Adrenal gland (tissue), 12 donors: Measurements from ENCODE around the gene ZBTB7B. TPM values are rescaled to one million over a fixed set of nuclear protein-coding genes. Genes with fewer than 3 reads are reported as not detected.

ENCODE experiments used
- DNase-seq, 7 donors: peaks; one replicate each; pipeline ENCODE4 v3.0.0-alpha.2; 2019 to 2020
- H3K27ac ChIP-seq, 5 donors: fragments of 200-600 bp; sonication (generic) in 4 of 5; 1 replicate in 3 of 5; 2 replicates in 2 of 5; pipeline versions ENCODE4 v1.5.1 to v1.8.0; 2016 to 2020; ENCODE audit warnings: mild to moderate bottlenecking in 1 of 5
- H3K27me3 ChIP-seq: fragments of 200-600 bp; 2 replicates; pipeline ENCODE4 v1.8.0; 2021
- H3K36me3 ChIP-seq, 2 donors: fragments of 200-600 bp; replicated peaks in 1 of 2; 1 replicate in 1 of 2; 2 replicates in 1 of 2; pipeline versions ENCODE4 v1.5.1 to v1.8.0; 2018 to 2022
- H3K4me1 ChIP-seq, 2 donors: fragments of 200-600 bp; replicated peaks in 1 of 2; 1 replicate in 1 of 2; 2 replicates in 1 of 2; pipeline versions ENCODE4 v1.5.1 to v1.8.0; 2018 to 2021
- H3K4me3 ChIP-seq, 4 donors: fragments of 200-600 bp; sonication (generic) in 3 of 4; one replicate each; pipeline ENCODE4 v1.5.1; 2016 to 2018
- H3K9me3 ChIP-seq, 3 donors: fragments of 200-600 bp; sonication (generic) in 1 of 3; replicated peaks in 1 of 3; 1 replicate in 2 of 3; 2 replicates in 1 of 3; pipeline versions ENCODE4 v1.5.1 to v1.8.0; 2016 to 2021
- CTCF ChIP-seq, 6 experiments: fragments of 450-650 bp in 4 of 6; fragments of 200-600 bp in 2 of 6; sonication (generic) in 1 of 6; IDR thresholded peaks; 1 replicate in 5 of 6; 2 replicates in 1 of 6; pipeline versions ENCODE4 v1.5.1 to v1.8.0; 2016 to 2021; ENCODE audit warnings: antibody characterized with exemption in 6 of 6, mild to moderate bottlenecking in 2 of 6, moderate library complexity in 1 of 6
- POLR2A ChIP-seq, 2 donors: fragments of 450-650 bp; IDR thresholded peaks; one replicate each; pipeline ENCODE4 v1.6.1; 2017; ENCODE audit warnings: antibody characterized with exemption in 2 of 2, mild to moderate bottlenecking in 2 of 2, moderate library complexity in 1 of 2
- WGBS, 4 donors: extraction: QIAGEN DNeasy Blood & Tissue Kit in 2 of 4; methylation state at CpG; one replicate each; pipeline versions ENCODE4 v1.1.5 to v1.1.7; 2013 to 2017; 5-methylcytosine and 5-hydroxymethylcytosine counted together
- intact Hi-C, 2 donors: fragments of 100-400 bp; cut with DNase I; formaldehyde crosslinking; loops; one replicate each; pipeline versions ENCODE4 v1.14.1 to v1.15.0; 2022 to 2023
- polyA plus RNA-seq, 3 donors: library from polyadenylated mRNA; stranded (reverse); fragments of 200-250 nt in 2 of 3; fragments of 350-450 nt in 1 of 3; fragmentation: Illumina TruSeq in 1 of 3; extraction: RNeasy Lipid Tissue Mini Kit (QIAGEN cat#74804) in 1 of 3; gene quantifications; one replicate each; pipeline ENCODE4 v1.2.3, GENCODE V29; 2013 to 2014
- total RNA-seq, 9 donors: library from RNA; depleted of rRNA in 4 of 9; stranded (reverse); fragments of >200 nt in 4 of 9; fragments of 120-200 nt in 1 of 9; fragmentation: NEBNext Ultra II Directional in 1 of 9; extraction: Animal tissue kit (Norgen Biotek cat#: 25700) in 1 of 9; gene quantifications; one replicate each; pipeline versions ENCODE4 v1.1.0 to v1.2.4, GENCODE V29; 2013 to 2023
- donor health status: healthy with polysubstance abuse.
- donor health status: Bipolar disorder and iron deficiency.
- donor health status: DM: yes; HTN: yes; CAD: no.
- donor health status: DM: no; HTN: no; CAD: no.
- donor health status: DM: no; HTN: no; CAD: no.
- donor health status: DM: yes; HTN: yes; CAD: no.

Gene ZBTB7B
- total and polyA plus RNA-seq, 12 donors = 22.4 to 126 (median 75.9) TPM

DNA sequence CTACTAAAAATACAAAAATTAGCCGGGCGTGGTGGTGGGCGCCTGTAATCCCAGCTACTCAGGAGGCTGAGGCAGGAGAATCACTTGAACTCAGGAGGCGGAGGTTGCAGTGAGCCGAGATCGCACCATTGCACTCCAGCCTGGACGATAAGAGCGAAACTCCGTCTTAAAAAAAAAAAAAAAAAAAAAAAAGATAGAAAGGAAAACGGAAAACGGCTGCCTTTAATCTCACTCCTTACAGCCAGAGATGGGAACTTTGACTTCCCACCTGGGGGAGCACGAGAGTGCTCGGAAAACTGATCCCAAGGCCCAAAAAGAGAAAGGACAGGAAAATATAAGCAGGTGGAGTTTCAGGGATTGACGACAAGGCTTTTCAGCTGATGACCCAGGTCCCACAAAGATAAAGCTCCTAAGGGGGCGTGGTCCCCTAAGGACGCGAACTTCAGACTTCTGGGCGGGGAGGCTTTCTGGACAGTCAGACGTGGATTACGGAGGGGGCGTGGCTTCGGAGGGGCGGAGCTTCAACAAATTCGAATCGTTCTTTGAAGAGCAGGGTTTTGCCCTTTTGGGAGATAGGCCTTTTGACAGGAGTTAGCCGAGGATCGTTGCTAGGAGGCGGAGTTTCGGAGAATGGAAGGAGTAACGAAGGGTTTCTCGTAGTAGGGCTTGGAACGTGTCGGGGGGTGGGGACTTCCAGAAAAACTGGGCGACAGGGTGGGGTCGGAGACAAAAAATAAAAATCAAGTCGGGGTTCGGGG lies 29.1 kb upstream of the ZBTB7B start:
- Histone ChIP-seq H3K27me3 (no peaks in the 10 kb centered on the region), H3K4me1 (peaks cover 39 to 57% of the 10 kb centered on the region in 2 donors), H3K4me3 (peak overlapping the region in 3 of 4 donors; percentile 38 to 75 (median 48)), H3K27ac (peak overlapping the region; percentile 93 to 100 (median 99)), H3K36me3 (no peaks in the 10 kb centered on the region), H3K9me3 (no peaks in the 10 kb centered on the region)
- intact Hi-C loops = no loop called here
- 3 to 6% (median 3%) methylated on average over 33 to 37 of the region's 37 CpGs for WGBS, 4 donors
- peak; percentile 98 to 100 (median 99) for DNase-seq
- peak in 1 of 6 experiments; percentile 13 for TF ChIP-seq CTCF (IDR thresholded peaks at IDR 0.05)
- TF ChIP-seq POLR2A (IDR thresholded peaks at IDR 0.05) = peak; percentile 55 to 90

DNA sequence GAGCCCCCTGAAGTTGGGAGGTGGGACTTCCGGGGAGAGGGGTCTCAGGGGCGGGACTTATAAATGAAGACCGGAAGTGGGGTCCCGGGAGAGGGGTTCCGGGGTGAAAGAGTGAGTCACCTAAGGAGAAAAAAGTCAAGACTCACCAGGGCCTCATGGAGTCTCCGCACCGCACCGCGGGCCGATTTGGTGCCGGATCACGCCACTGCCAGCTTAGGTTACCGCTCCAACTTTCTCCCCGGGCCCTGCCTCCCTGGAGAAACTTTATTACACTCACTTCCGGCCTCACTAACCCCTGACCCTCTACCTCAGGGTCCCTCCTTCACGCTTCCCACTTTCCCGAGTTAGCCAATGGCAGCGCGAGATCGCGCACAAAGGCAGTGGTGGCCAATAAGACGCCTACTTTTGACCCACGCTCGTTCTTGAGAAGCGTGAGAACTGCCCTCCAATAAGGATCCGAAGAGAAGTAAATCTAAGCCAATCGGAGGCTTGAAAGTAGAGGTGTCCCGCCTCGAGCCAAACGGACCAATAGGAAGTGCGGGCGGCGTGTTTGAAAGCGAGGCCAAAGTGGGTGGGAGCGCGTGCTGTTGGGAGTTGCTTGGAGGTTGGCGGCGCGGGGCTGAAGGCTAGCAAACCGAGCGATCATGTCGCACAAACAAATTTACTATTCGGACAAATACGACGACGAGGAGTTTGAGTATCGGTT lies 28.3 kb upstream of the ZBTB7B start, which contains the start of gene CKS1B:
CKS1B (plus strand) TSS at position 580 of the 706 bp plus-strand sequence; CDS start at position 645, 65 bp downstream.
- H3K27ac ChIP-seq = peak within 1 kb of the TSS; percentile 93 to 100 (median 99)
- no peaks in the 10 kb centered on the region for H3K9me3 ChIP-seq
- no peaks in the 10 kb centered on the region for H3K36me3 ChIP-seq
- 0 to 1% (median 0%) methylated on average over 46 to 47 of the region's 47 CpGs for WGBS, 4 donors
- H3K27me3 ChIP-seq = no peaks in the 10 kb centered on the region
- H3K4me1 ChIP-seq = peaks cover 39 to 50% of the 10 kb centered on the region in 2 donors
- intact Hi-C loops = no loop called here
- peak within 1 kb of the TSS; percentile 1 to 75 (median 52) for H3K4me3 ChIP-seq
- peak; percentile 96 to 100 (median 99) for DNase-seq
- TF ChIP-seq CTCF (IDR thresholded peaks at IDR 0.05) (no peak), POLR2A (IDR thresholded peaks at IDR 0.05) (peak; percentile 78 to 80)

DNA sequence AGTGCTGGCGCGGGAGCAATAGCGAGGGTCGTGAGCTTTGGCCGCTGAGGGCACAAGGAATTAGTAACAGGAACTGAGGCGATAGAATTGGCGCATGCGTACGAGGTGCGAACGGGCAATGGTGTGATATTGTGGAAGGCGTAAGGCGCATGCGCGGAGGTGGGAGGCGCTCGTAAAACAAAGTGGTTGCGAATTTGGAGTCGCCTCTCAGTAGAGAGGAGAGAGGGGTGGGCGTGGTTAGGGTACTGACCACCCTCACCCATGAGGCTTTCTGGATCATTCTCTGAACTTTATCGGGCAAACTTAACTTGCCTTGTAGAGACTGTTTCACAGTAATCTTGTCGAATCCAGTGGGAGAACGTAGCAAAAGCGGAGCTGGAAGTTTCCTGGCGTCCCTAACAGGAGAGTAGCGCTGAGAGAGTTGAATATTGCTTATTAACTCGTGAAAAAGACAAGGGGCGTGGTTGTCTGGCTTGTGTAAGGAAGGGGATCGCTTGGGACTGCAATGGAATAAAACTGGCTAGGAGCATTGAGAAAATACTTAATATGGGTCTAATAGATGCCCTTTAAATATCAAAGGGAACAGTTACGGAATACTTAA lies 27.7 kb upstream of the ZBTB7B start:
- intact Hi-C loops = no loop called here
- H3K36me3 ChIP-seq = no peaks in the 10 kb centered on the region
- peak overlapping the region in 3 of 4 donors; percentile 1 to 75 (median 66) for H3K4me3 ChIP-seq
- peak overlapping the region; percentile 85 to 100 (median 99) for H3K27ac ChIP-seq
- 0 to 2% (median 0%) methylated on average over 30 of the region's 30 CpGs for WGBS, 4 donors
- no peaks in the 10 kb centered on the region for H3K9me3 ChIP-seq
- peaks cover 37 to 46% of the 10 kb centered on the region in 2 donors for H3K4me1 ChIP-seq
- H3K27me3 ChIP-seq = no peaks in the 10 kb centered on the region
- no peak for TF ChIP-seq CTCF (IDR thresholded peaks at IDR 0.05)
- peak; percentile 46 to 94 for TF ChIP-seq POLR2A (IDR thresholded peaks at IDR 0.05)
- DNase-seq = peak; percentile 95 to 98 (median 96)
